Astrocyte of the cerebellum (primary cell): ENCODE results near the gene PRDM16.
A peak's percentile ranks its signal among the peaks of the same experiment; 100 is the strongest.

ENCODE experiments used
- DNase-seq: peaks from one replicate; pipeline ENCODE4 v3.0.0-alpha.2; 2011; ENCODE audit warnings: low read depth
- H3K4me3 ChIP-seq: 2 replicates; pipeline ENCODE4 v1.5.1; 2011; ENCODE audit warnings: mild to moderate bottlenecking, low read depth, low read length, moderate library complexity
- CTCF ChIP-seq: IDR thresholded peaks from 2 replicates; pipeline ENCODE4 v1.5.1; 2012; ENCODE audit warnings: low read length, low read depth, moderate library complexity, mild to moderate bottlenecking; ENCODE audit errors: missing control alignments
- in situ Hi-C: cut with HindIII; loops from 2 replicates; pipeline ENCODE4 v1.10.0; 2017; ENCODE audit warnings: low sequenced_read_pairs

The PRDM16 gene

GRCh38 chr1:3450983-3451382, 382.0 kb downstream of the PRDM16 start:
- no peak for TF ChIP-seq CTCF
- no peak for DNase-seq
- H3K4me3 ChIP-seq, result no peak overlapping the region
- in situ Hi-C loops, result loop anchor here (5.0 kb wide), 1 partner anchor 101 kb away; no protein-coding TSS in a partner anchor

GRCh38 chr1:3451994-3452865, 383.2 kb downstream of the PRDM16 start:
- H3K4me3 ChIP-seq, result no peak overlapping the region
- DNase-seq, result no peak
- in situ Hi-C loops, result loop anchor here (5.0 kb wide), 1 partner anchor 100 kb away; no protein-coding TSS in a partner anchor
- no peak for TF ChIP-seq CTCF

GRCh38 chr1:3452866-3453175, 383.8 kb downstream of the PRDM16 start:
- no peak for TF ChIP-seq CTCF
- H3K4me3 ChIP-seq, result no peak overlapping the region
- no peak for DNase-seq
- in situ Hi-C loops, result loop anchor here (5.0 kb wide), 1 partner anchor 99 kb away; no protein-coding TSS in a partner anchor

GRCh38 chr1:3453203-3453761, 384.3 kb downstream of the PRDM16 start:
- peak; percentile 94 for TF ChIP-seq CTCF
- in situ Hi-C loops, result loop anchor here (5.0 kb wide), 1 partner anchor 99 kb away; no protein-coding TSS in a partner anchor
- no peak overlapping the region for H3K4me3 ChIP-seq
- DNase-seq, result no peak

GRCh38 chr1:3453891-3454810, 385.1 kb downstream of the PRDM16 start, which contains the start of gene ARHGEF16:
TSS of gene ARHGEF16 (plus strand) at chr1:3454665. CDS start at chr1:3463085, 8,420 bp downstream.
- DNase-seq, result no peak
- in situ Hi-C loops, result loop anchor here (5.0 kb wide), 1 partner anchor 98 kb away; no protein-coding TSS in a partner anchor
- TF ChIP-seq CTCF, result peak; percentile 32
- H3K4me3 ChIP-seq, result peak within 1 kb of the TSS; percentile 14
